ENCODE results near the gene TMC6.
"Not testable (repeated sequence)": the region's sequence is repeated elsewhere in the genome, so short reads cannot be mapped to it uniquely, and the experiment has no call there.

TMC6 gene

DNA sequence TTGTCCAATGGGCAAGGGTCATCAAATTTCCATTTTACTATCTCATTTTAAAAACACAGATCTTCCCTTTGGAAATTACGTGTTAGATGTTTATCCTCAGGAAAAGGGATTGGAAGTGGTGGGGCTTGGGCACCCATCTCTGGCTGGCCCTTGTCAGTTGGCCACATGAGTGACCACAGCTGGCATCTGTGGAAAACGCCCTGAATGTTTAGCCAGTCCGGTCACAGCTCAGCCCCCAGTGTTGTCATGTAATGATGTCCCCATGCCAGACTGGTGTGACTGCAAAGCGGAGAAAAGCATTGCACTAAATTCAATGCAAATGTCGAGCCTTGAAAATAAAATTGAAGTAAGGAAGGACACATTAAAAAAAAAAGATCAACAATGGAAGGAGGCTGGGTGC, 53.0 kb downstream of the TMC6 start:
- DNase-seq (ENCODE audit: low read depth in 2 of 2), result no peak

DNA sequence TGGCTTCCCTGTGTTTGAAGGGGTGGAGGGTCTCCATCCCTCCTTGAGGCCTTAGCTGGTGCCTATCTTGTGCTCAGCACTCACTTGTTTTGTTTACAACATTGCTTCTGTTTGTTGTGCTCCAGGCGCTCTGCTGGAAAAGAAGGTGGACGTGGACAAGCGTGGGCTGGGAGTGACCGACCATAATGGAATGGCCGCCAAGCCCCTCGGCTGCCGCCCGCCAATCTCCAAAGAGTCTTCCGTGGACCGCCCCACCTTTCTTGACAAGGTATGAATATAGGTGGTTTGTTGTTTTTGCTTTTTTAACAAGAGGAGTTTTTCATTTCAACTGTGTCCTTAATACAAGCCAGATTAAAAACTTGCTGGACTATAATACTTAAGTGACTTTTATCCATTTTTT, 53.5 kb downstream of the TMC6 start:
- DNase-seq (ENCODE audit: low read depth in 2 of 2), result no peak

DNA sequence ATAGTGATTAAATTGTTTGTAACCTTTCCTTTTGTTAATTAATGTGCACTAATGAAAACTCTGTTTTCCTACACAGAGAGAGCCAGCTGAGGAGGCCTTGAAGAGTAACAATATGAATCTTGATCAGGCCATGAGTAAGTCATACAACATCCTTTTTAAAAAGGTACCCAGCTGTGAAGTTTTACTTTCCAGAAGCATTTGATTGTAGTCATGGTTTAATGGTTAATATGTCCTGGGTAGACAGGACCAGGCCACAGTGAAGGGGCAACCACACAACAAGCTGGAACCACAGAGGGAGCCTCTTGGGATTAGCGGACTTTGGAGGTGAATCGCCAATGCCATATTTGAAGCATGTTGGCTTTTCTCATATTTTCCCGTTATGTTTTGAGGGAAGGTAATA, 55.6 kb downstream of the TMC6 start:
- no peak for DNase-seq (ENCODE audit: low read depth in 2 of 2)

DNA sequence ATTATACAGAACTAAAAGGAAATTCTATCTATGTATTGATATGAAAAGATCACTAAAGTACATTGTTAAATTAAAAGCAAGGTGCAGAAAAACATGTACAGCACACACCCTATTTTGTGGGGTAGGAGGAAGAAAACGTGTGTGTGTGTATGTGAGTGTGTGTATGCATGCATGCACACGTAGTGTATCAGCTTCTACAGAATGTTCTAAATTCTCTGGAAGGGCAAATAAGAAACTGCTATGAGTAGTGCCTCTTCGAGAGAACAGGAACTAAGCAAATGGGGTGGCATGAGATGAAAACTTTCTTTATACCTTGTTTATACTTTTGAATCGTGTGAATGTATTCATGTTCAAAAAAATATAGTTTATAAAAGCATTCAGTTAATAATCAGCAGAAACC, 58.9 kb downstream of the TMC6 start:
- DNase-seq (ENCODE audit: low read depth in 2 of 2), result no peak

DNA sequence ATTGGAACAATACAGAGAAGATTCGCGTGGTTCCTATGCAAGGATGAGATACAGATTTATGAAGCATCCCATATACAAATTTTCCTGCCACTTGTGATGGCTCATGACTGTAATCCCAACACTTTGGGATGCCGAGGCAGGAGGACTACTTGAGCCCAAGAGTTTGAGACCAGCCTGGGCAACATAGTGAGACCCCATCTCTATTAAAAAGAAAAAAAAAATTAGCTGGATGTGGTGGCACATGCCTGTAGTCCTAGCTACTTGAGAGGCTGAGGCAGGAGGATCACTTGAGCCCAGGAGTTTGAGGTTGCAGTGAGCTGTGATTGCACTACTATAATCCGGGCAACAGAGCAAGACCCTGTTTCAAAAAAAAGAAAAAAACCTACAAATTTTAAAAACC, 61.6 kb downstream of the TMC6 start:
- not testable (repeated sequence) for DNase-seq (ENCODE audit: low read depth in 2 of 2)

DNA sequence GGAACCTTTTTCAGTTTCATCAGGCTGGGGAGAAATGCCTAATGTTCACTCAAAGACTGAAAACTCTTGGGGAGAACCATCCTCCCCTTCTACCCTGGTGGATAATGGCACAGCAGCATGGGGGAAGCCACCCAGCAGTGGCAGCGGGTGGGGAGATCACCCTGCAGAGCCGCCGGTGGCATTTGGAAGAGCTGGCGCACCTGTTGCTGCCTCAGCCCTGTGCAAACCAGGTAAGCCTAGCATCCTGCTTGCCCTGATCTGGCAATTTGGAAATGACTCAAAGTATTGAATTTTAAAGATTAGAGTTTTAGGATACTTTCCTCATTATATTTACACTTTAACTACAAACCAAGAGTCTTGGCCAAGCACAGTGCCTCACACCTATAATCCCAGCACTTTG, 63.8 kb downstream of the TMC6 start:
- no peak for DNase-seq (ENCODE audit: low read depth in 2 of 2)

DNA sequence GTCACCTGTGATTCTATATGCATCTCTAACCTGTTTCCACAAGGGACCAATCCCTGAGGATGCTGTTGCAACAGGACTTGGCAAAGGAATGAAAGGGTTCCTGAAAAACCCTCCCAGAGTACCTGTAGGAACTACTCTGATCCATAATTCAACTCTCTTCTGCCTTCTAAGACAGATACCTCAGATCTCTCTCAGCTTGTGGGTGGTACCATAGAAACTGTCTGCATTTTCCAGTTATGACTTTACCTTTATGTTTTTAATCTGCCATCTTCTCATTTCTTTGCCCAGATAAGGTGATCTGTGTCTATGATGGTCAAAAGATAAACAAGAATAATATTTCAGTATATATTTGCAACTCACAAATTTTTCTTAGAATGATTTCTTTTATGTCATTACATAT, 65.1 kb downstream of the TMC6 start:
- no peak for DNase-seq (ENCODE audit: low read depth in 2 of 2)

DNA sequence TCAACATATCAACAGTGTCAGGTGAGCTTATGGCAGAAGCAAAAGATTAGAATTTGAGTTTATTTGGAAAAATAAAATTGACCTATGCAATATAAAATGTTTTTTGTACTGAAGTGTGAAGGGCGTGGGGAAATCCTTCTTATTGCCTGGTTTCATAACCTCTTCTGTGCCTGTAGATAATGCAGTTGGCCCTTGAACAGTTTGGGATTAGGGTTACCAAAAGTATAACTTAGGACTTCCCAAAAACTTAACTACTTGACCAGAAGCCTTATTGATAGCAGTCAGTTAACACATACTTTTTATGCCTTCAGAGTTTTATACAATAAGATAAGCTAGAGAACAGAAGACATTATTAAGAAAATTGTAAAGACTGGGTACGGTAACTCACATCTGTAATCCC, 66.0 kb downstream of the TMC6 start:
- no peak for DNase-seq (ENCODE audit: low read depth in 2 of 2)
